ENCODE results near the gene SUCLG2. TPM values are rescaled to one million over a fixed set of nuclear protein-coding genes. Genes with fewer than 3 reads are reported as not detected.

Gene SUCLG2
- total RNA-seq, 1 donor from 2014 or later, result 63.6 TPM

DNA sequence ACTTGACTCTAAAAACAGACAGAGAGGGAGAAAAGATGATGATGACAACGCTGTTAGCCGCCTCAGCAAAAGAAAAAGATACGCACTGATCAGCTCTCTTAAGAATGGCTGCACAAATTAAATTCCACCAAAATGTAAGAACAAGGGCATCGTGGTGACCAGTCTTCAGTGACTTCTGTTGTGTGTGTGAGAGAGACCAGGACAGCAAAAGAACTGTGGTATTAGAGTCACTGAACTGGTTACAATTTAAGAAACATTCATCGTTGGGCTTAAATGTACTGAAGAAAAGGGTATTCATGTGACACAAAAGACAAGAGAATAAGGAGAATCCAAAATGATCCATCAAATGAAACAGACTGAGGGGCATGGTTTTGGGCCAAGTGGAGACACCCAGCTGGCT, 86.5 kb downstream of the SUCLG2 start:
- no peak overlapping the region for H3K27ac Mint-ChIP-seq
- H3K27me3 ChIP-seq, result no peaks in the 10 kb centered on the region
- no peaks in the 10 kb centered on the region for H3K79me2 ChIP-seq (ENCODE audit: low read depth)
- TF ChIP-seq EZH2phosphoT487 (IDR thresholded peaks at IDR 0.05), result no peak
- TF ChIP-seq, protein P1, sequence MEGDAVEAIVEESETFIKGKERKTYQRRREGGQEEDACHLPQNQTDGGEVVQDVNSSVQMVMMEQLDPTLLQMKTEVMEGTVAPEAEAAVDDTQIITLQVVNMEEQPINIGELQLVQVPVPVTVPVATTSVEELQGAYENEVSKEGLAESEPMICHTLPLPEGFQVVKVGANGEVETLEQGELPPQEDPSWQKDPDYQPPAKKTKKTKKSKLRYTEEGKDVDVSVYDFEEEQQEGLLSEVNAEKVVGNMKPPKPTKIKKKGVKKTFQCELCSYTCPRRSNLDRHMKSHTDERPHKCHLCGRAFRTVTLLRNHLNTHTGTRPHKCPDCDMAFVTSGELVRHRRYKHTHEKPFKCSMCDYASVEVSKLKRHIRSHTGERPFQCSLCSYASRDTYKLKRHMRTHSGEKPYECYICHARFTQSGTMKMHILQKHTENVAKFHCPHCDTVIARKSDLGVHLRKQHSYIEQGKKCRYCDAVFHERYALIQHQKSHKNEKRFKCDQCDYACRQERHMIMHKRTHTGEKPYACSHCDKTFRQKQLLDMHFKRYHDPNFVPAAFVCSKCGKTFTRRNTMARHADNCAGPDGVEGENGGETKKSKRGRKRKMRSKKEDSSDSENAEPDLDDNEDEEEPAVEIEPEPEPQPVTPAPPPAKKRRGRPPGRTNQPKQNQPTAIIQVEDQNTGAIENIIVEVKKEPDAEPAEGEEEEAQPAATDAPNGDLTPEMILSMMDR (IDR thresholded peaks at IDR 0.05), result no peak
- TF ChIP-seq EZH2 (IDR thresholded peaks at IDR 0.05), result no peak
- peaks cover 22% of the 10 kb centered on the region for H3K36me3 Mint-ChIP-seq
- no peak overlapping the region for H3K27ac ChIP-seq
- no peaks in the 10 kb centered on the region for H3K4me1 Mint-ChIP-seq
- no peak overlapping the region for H3K4me3 Mint-ChIP-seq
- no peak overlapping the region for H3K4me3 ChIP-seq
- no peaks in the 10 kb centered on the region for H3K36me3 ChIP-seq
- H2AFZ ChIP-seq (replicated peaks), result no peak overlapping the region
- no peak overlapping the region for H3K4me2 ChIP-seq
- H3K9ac ChIP-seq, result no peak overlapping the region
- peaks cover 17% of the 10 kb centered on the region for H3K9me3 Mint-ChIP-seq
- H3F3A ChIP-seq (ENCODE audit: low read depth), result no peaks in the 10 kb centered on the region
- H3K4me1 ChIP-seq, result no peaks in the 10 kb centered on the region
- H3K27me3 Mint-ChIP-seq (ENCODE audit: insufficient read depth, low read depth), result no peaks in the 10 kb centered on the region
- no peaks in the 10 kb centered on the region for H4K20me1 ChIP-seq (ENCODE audit: low read depth)
- H3K9me3 ChIP-seq (ENCODE audit: low read depth), result no peaks in the 10 kb centered on the region
- DNase-seq (ENCODE audit: low spot score), result no peak

DNA sequence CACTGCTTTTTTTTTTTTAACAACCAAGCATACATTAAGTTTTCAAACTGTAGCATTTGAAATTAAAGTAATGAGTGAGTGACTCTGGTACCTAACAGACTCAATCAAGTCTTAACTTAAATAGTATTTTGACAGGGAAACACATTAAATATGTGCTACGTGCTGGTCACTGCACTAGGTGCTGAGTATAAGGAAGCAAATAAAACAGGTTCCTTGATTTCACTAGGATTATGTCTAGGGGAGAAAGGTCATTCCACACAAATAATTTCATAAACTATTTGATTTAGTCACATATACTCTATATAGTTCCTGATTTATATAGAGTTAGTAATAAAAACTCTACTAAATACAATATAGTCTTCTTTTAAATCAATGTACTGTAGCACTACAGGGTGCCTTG, 89.4 kb downstream of the SUCLG2 start:
- H3K4me1 Mint-ChIP-seq, result no peaks in the 10 kb centered on the region
- no peak overlapping the region for H3K27ac Mint-ChIP-seq
- TF ChIP-seq EZH2phosphoT487 (IDR thresholded peaks at IDR 0.05) (no peak), EZH2 (IDR thresholded peaks at IDR 0.05) (no peak)
- TF ChIP-seq, protein P1 (IDR thresholded peaks at IDR 0.05), result no peak
- H3F3A ChIP-seq (ENCODE audit: low read depth), result no peaks in the 10 kb centered on the region
- H3K4me1 ChIP-seq, result no peaks in the 10 kb centered on the region
- no peaks in the 10 kb centered on the region for H3K79me2 ChIP-seq (ENCODE audit: low read depth)
- peaks cover 6% of the 10 kb centered on the region for H3K36me3 Mint-ChIP-seq
- no peak overlapping the region for H3K4me2 ChIP-seq
- H2AFZ ChIP-seq (replicated peaks), result no peak overlapping the region
- no peaks in the 10 kb centered on the region for H3K36me3 ChIP-seq
- H3K27ac ChIP-seq, result no peak overlapping the region
- no peaks in the 10 kb centered on the region for H3K27me3 ChIP-seq
- no peaks in the 10 kb centered on the region for H4K20me1 ChIP-seq (ENCODE audit: low read depth)
- no peak for DNase-seq (ENCODE audit: low spot score)
- no peak overlapping the region for H3K9ac ChIP-seq
- peaks cover 3% of the 10 kb centered on the region for H3K9me3 Mint-ChIP-seq
- H3K4me3 ChIP-seq, result no peak overlapping the region
- no peaks in the 10 kb centered on the region for H3K9me3 ChIP-seq (ENCODE audit: low read depth)
- H3K4me3 Mint-ChIP-seq, result no peak overlapping the region
- peaks cover 3% of the 10 kb centered on the region for H3K27me3 Mint-ChIP-seq (ENCODE audit: insufficient read depth, low read depth)

DNA sequence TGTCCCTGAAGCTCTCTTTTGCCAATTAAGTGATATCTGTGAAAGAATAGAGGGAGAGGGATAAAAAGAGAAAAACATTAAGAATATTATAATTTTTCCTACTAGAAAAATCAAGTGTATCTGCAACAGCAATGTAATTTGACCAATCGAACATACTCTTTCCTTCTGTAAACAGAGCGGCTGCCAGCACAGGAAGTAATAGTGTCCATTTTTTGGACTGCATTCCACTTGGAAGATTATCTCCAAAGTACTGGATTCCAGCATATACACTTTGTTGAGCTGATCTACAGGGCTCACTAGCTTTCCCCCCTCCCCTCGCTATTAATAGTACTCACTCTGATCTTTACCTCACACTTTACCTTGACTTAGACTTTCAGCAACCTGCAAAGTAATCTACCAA, 90.4 kb downstream of the SUCLG2 start:
- no peak for DNase-seq (ENCODE audit: low spot score)
- H3F3A ChIP-seq (ENCODE audit: low read depth), result no peaks in the 10 kb centered on the region
- H3K36me3 ChIP-seq, result no peaks in the 10 kb centered on the region

More for the DNA sequence above, 90.4 kb downstream of the SUCLG2 start:
- Histone ChIP-seq H3K4me2 (no peak overlapping the region), H2AFZ (replicated peaks) (no peak overlapping the region), H3K4me3 (no peak overlapping the region), H3K79me2 (ENCODE audit: low read depth) (no peaks in the 10 kb centered on the region), H3K9ac (no peak overlapping the region), H3K27ac (no peak overlapping the region), H3K27me3 (no peaks in the 10 kb centered on the region), H3K4me1 (no peaks in the 10 kb centered on the region), H3K9me3 (ENCODE audit: low read depth) (no peaks in the 10 kb centered on the region), H4K20me1 (ENCODE audit: low read depth) (no peaks in the 10 kb centered on the region)
- Mint-ChIP-seq H3K4me1 (no peaks in the 10 kb centered on the region), H3K4me3 (no peak overlapping the region), H3K27ac (no peak overlapping the region), H3K36me3 (peaks cover 2% of the 10 kb centered on the region), H3K27me3 (ENCODE audit: insufficient read depth, low read depth) (peaks cover 3% of the 10 kb centered on the region), H3K9me3 (peaks cover 2% of the 10 kb centered on the region)
- no peak for TF ChIP-seq EZH2 (IDR thresholded peaks at IDR 0.05)
- TF ChIP-seq EZH2phosphoT487 (IDR thresholded peaks at IDR 0.05), result no peak
- TF ChIP-seq, protein P1 (IDR thresholded peaks at IDR 0.05), result no peak
